ENCODE results near the gene DBNDD1. TPM values are rescaled to one million over a fixed set of nuclear protein-coding genes. Genes with fewer than 3 reads are reported as not detected.

The DBNDD1 gene
- total RNA-seq, 1 experiment from 2014 or later = 75.0 TPM

DNA sequence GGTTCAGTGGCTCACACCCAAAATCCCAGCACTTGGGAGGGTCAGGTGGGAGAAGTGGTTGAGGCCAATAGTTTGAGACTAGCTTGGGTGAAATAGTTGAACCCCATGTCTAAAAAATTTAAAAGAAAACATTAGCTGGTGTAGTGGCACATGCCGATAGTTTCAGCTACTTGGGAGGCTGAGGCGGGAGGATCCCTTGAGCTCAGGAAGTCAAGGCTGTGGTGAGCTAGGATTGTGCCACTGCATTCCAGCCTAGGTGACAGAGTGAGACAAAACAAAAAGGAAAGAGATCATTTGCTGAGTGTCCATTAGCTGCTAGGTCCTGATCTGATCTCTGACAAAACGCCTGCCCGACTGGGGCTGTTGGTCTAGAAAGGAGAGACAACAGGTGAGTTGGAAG lies 14.1 kb upstream of the DBNDD1 start:
- CTCF ChIA-PET = interaction anchor here (1.0 to 1.8 kb wide), 3 partner anchors 13 to 49 kb away, joined by 3 to 7 read pairs (median 4); partner anchors contain the start of gene DBNDD1
- ATAC-seq = no peak
- no peak for DNase-seq (ENCODE audit: low spot score)
- Mint-ChIP-seq H3K9me3 (no peaks in the 10 kb centered on the region), H3K4me1 (peaks cover 9% of the 10 kb centered on the region), H3K27me3 (ENCODE audit: low read depth) (no peaks in the 10 kb centered on the region), H3K4me3 (no peak overlapping the region), H3K27ac (no peak overlapping the region), H3K36me3 (peaks cover 51% of the 10 kb centered on the region)
- TF ChIP-seq ZNF317 (CRISPR knock-in tag; IDR thresholded peaks at IDR 0.05; ENCODE audit: borderline replicate concordance, low read depth) (no peak), NR3C1 (CRISPR knock-in tag; conservative IDR thresholded peaks at IDR 0.05; ENCODE audit: low read depth) (no peak), GTF2I (CRISPR knock-in tag; conservative IDR thresholded peaks at IDR 0.05) (no peak), CREB1 (CRISPR knock-in tag; IDR thresholded peaks at IDR 0.05) (no peak), NFYB (CRISPR knock-in tag; conservative IDR thresholded peaks at IDR 0.05; ENCODE audit: low read depth) (no peak), NR1H2 (CRISPR knock-in tag; IDR thresholded peaks at IDR 0.05) (no peak), ELF4 (CRISPR knock-in tag; IDR thresholded peaks at IDR 0.05; ENCODE audit: low read depth) (no peak), SOX15 (CRISPR knock-in tag; IDR thresholded peaks at IDR 0.05) (no peak)
- TF ChIP-seq, protein P1, sequence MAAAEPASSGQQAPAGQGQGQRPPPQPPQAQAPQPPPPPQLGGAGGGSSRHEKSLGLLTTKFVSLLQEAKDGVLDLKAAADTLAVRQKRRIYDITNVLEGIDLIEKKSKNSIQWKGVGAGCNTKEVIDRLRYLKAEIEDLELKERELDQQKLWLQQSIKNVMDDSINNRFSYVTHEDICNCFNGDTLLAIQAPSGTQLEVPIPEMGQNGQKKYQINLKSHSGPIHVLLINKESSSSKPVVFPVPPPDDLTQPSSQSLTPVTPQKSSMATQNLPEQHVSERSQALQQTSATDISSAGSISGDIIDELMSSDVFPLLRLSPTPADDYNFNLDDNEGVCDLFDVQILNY (CRISPR knock-in tag; IDR thresholded peaks at IDR 0.05) = no peak
- TF ChIP-seq, protein P2, sequence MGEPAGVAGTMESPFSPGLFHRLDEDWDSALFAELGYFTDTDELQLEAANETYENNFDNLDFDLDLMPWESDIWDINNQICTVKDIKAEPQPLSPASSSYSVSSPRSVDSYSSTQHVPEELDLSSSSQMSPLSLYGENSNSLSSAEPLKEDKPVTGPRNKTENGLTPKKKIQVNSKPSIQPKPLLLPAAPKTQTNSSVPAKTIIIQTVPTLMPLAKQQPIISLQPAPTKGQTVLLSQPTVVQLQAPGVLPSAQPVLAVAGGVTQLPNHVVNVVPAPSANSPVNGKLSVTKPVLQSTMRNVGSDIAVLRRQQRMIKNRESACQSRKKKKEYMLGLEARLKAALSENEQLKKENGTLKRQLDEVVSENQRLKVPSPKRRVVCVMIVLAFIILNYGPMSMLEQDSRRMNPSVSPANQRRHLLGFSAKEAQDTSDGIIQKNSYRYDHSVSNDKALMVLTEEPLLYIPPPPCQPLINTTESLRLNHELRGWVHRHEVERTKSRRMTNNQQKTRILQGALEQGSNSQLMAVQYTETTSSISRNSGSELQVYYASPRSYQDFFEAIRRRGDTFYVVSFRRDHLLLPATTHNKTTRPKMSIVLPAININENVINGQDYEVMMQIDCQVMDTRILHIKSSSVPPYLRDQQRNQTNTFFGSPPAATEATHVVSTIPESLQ (CRISPR knock-in tag; IDR thresholded peaks at IDR 0.05) = no peak
- TF ChIP-seq, protein P3, sequence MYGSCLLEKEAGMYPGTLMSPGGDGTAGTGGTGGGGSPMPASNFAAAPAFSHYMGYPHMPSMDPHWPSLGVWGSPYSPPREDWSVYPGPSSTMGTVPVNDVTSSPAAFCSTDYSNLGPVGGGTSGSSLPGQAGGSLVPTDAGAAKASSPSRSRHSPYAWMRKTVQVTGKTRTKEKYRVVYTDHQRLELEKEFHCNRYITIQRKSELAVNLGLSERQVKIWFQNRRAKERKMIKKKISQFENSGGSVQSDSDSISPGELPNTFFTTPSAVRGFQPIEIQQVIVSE (CRISPR knock-in tag; IDR thresholded peaks at IDR 0.05; ENCODE audit: borderline replicate concordance) = no peak
- TF ChIP-seq, protein P4, sequence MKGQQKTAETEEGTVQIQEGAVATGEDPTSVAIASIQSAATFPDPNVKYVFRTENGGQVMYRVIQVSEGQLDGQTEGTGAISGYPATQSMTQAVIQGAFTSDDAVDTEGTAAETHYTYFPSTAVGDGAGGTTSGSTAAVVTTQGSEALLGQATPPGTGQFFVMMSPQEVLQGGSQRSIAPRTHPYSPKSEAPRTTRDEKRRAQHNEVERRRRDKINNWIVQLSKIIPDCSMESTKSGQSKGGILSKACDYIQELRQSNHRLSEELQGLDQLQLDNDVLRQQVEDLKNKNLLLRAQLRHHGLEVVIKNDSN (CRISPR knock-in tag; IDR thresholded peaks at IDR 0.05) = no peak
- POLR2A ChIA-PET = no interaction called here

DNA sequence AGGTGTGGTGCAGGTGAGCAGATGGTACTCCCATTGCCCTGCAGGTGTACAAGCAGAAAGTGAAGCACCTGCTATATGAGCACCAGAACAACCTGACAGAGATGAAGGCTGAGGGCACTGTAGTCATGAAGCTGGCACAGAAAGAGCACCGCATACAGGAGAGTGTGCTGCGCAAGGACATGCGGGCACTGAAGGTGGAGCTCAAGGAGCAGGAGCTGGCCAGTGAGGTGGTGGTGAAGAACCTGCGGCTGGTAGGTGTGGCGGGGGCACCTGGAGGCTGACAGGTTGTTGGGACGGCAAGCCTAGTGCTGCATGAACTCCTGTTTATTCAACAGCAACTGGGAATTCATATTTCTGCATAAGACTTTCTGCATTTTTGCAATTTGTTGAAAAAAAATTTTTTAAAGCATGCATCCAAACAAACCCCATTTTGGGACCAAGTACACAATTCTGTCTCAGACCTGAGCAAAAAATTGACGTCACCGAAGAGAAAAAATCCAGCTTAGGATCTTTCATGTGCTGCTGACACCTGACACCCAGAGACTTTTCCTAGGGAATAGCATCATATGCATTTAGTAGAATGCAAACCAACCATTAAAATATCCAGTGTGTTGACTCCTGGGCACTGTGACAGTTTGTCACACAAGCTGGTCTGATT lies 13.5 kb upstream of the DBNDD1 start:
- Mint-ChIP-seq H3K36me3 (peaks cover 51% of the 10 kb centered on the region), H3K27me3 (ENCODE audit: low read depth) (no peaks in the 10 kb centered on the region), H3K27ac (no peak overlapping the region), H3K9me3 (no peaks in the 10 kb centered on the region), H3K4me3 (no peak overlapping the region), H3K4me1 (peaks cover 9% of the 10 kb centered on the region)
- DNase-seq (ENCODE audit: low spot score) (no peak), ATAC-seq (no peak)
- ChIA-PET CTCF (interaction anchor here (0.5 to 1.8 kb wide), 4 partner anchors 14 to 107 kb away, joined by 3 to 7 read pairs (median 4); partner anchors contain the start of gene DBNDD1), POLR2A (no interaction called here)
- TF ChIP-seq, protein P5, sequence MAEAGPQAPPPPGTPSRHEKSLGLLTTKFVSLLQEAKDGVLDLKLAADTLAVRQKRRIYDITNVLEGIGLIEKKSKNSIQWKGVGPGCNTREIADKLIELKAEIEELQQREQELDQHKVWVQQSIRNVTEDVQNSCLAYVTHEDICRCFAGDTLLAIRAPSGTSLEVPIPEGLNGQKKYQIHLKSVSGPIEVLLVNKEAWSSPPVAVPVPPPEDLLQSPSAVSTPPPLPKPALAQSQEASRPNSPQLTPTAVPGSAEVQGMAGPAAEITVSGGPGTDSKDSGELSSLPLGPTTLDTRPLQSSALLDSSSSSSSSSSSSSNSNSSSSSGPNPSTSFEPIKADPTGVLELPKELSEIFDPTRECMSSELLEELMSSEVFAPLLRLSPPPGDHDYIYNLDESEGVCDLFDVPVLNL (CRISPR knock-in tag; IDR thresholded peaks at IDR 0.05; ENCODE audit: borderline replicate concordance, low read depth) = no peak
- TF ChIP-seq ESRRA (CRISPR knock-in tag; IDR thresholded peaks at IDR 0.05; ENCODE audit: borderline replicate concordance) (no peak), CREM (CRISPR knock-in tag; IDR thresholded peaks at IDR 0.05) (no peak), ATF1 (CRISPR knock-in tag; IDR thresholded peaks at IDR 0.05) (no peak), ZNF232 (CRISPR knock-in tag; IDR thresholded peaks at IDR 0.05) (no peak), SP1 (CRISPR knock-in tag; conservative IDR thresholded peaks at IDR 0.05) (no peak), NFE2L1 (CRISPR knock-in tag; IDR thresholded peaks at IDR 0.05) (no peak), KAT7 (CRISPR knock-in tag; IDR thresholded peaks at IDR 0.05; ENCODE audit: borderline replicate concordance) (no peak)
- TF ChIP-seq, protein P6, sequence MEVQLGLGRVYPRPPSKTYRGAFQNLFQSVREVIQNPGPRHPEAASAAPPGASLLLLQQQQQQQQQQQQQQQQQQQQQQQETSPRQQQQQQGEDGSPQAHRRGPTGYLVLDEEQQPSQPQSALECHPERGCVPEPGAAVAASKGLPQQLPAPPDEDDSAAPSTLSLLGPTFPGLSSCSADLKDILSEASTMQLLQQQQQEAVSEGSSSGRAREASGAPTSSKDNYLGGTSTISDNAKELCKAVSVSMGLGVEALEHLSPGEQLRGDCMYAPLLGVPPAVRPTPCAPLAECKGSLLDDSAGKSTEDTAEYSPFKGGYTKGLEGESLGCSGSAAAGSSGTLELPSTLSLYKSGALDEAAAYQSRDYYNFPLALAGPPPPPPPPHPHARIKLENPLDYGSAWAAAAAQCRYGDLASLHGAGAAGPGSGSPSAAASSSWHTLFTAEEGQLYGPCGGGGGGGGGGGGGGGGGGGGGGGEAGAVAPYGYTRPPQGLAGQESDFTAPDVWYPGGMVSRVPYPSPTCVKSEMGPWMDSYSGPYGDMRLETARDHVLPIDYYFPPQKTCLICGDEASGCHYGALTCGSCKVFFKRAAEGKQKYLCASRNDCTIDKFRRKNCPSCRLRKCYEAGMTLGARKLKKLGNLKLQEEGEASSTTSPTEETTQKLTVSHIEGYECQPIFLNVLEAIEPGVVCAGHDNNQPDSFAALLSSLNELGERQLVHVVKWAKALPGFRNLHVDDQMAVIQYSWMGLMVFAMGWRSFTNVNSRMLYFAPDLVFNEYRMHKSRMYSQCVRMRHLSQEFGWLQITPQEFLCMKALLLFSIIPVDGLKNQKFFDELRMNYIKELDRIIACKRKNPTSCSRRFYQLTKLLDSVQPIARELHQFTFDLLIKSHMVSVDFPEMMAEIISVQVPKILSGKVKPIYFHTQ (CRISPR knock-in tag; IDR thresholded peaks at IDR 0.05) = no peak
- TF ChIP-seq, protein P7, sequence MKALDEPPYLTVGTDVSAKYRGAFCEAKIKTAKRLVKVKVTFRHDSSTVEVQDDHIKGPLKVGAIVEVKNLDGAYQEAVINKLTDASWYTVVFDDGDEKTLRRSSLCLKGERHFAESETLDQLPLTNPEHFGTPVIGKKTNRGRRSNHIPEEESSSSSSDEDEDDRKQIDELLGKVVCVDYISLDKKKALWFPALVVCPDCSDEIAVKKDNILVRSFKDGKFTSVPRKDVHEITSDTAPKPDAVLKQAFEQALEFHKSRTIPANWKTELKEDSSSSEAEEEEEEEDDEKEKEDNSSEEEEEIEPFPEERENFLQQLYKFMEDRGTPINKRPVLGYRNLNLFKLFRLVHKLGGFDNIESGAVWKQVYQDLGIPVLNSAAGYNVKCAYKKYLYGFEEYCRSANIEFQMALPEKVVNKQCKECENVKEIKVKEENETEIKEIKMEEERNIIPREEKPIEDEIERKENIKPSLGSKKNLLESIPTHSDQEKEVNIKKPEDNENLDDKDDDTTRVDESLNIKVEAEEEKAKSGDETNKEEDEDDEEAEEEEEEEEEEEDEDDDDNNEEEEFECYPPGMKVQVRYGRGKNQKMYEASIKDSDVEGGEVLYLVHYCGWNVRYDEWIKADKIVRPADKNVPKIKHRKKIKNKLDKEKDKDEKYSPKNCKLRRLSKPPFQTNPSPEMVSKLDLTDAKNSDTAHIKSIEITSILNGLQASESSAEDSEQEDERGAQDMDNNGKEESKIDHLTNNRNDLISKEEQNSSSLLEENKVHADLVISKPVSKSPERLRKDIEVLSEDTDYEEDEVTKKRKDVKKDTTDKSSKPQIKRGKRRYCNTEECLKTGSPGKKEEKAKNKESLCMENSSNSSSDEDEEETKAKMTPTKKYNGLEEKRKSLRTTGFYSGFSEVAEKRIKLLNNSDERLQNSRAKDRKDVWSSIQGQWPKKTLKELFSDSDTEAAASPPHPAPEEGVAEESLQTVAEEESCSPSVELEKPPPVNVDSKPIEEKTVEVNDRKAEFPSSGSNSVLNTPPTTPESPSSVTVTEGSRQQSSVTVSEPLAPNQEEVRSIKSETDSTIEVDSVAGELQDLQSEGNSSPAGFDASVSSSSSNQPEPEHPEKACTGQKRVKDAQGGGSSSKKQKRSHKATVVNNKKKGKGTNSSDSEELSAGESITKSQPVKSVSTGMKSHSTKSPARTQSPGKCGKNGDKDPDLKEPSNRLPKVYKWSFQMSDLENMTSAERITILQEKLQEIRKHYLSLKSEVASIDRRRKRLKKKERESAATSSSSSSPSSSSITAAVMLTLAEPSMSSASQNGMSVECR (CRISPR knock-in tag; IDR thresholded peaks at IDR 0.05; ENCODE audit: borderline replicate concordance) = no peak

All from WTC11 (cell line).